CD4-positive, CD25-positive, alpha-beta regulatory T cell (primary cell): Measurements from ENCODE around the gene AMBRA1. TPM values are rescaled to one million over a fixed set of nuclear protein-coding genes. Genes with fewer than 3 reads are reported as not detected.
"Not testable (repeated sequence)": the region's sequence is repeated elsewhere in the genome, so short reads cannot be mapped to it uniquely, and the experiment has no call there.

Source experiments
- ATAC-seq, 2 donors: fragments of 150-1000 bp; cut with Tn5 transposase; one replicate each; pipeline ENCODE4 v1.10.0; 2021; ENCODE audit warnings: low read depth in 2 of 2, moderate number of reproducible peaks in 2 of 2, moderate library complexity in 1 of 2
- DNase-seq, 3 donors: peaks; one replicate each; pipeline versions ENCODE4 v3.0.0 to v3.0.0-alpha.2; 2012 to 2022; ENCODE audit warnings: mixed read lengths in 1 of 3
- H3K27ac ChIP-seq: one replicate; pipeline ENCODE4 v1.7.0; 2013; ENCODE audit warnings: mild to moderate bottlenecking, low read length; ENCODE audit not compliant: insufficient read depth, poor library complexity, severe bottlenecking
- H3K27me3 ChIP-seq: one replicate; pipeline ENCODE4 v1.7.0; 2013; ENCODE audit warnings: low read length; ENCODE audit not compliant: control insufficient read depth, insufficient read depth
- H3K36me3 ChIP-seq: one replicate; pipeline ENCODE4 v1.7.0; 2013; ENCODE audit warnings: mild to moderate bottlenecking, low read length, moderate library complexity; ENCODE audit not compliant: control insufficient read depth, insufficient read depth
- H3K4me1 ChIP-seq: 2 replicates; pipeline ENCODE4 v1.7.0; 2013; ENCODE audit warnings: mild to moderate bottlenecking, low read length; ENCODE audit not compliant: insufficient read depth, control insufficient read depth, poor library complexity, severe bottlenecking
- H3K4me3 ChIP-seq: one replicate; pipeline ENCODE4 v1.7.0; 2013; ENCODE audit warnings: low read depth, mild to moderate bottlenecking, low read length, moderate library complexity
- H3K9me3 ChIP-seq, 2 experiments: 1 replicate in 1 of 2; 2 replicates in 1 of 2; pipeline ENCODE4 v1.7.0; 2013; ENCODE audit warnings: low read length in 2 of 2, mild to moderate bottlenecking in 1 of 2, moderate library complexity in 1 of 2; ENCODE audit not compliant: control insufficient read depth in 2 of 2
- H3K27ac Mint-ChIP-seq, 3 donors: one replicate each; pipeline ENCODE4 v1.8.0; 2020 to 2022; ENCODE audit warnings: mild to moderate bottlenecking in 3 of 3, mixed read lengths in 3 of 3, moderate library complexity in 2 of 3
- H3K27me3 Mint-ChIP-seq: one replicate; pipeline ENCODE4 v1.8.0; 2022; ENCODE audit warnings: mild to moderate bottlenecking, mixed read lengths
- H3K36me3 Mint-ChIP-seq: one replicate; pipeline ENCODE4 v1.8.0; 2020; ENCODE audit warnings: mixed read lengths
- H3K4me1 Mint-ChIP-seq, 4 donors: one replicate each; pipeline ENCODE4 v1.8.0; 2020 to 2022; ENCODE audit warnings: mixed read lengths in 4 of 4, mild to moderate bottlenecking in 1 of 4
- H3K4me3 Mint-ChIP-seq, 4 donors: one replicate each; pipeline ENCODE4 v1.8.0; 2020 to 2022; ENCODE audit warnings: mild to moderate bottlenecking in 4 of 4, mixed read lengths in 4 of 4, moderate library complexity in 3 of 4
- H3K9me3 Mint-ChIP-seq, 7 donors: one replicate each; pipeline ENCODE4 v1.8.0; 2020 to 2022; ENCODE audit warnings: mixed read lengths in 7 of 7, mild to moderate bottlenecking in 3 of 7, moderate library complexity in 2 of 7
- polyA plus RNA-seq, 4 donors: library from polyadenylated mRNA; unstranded; fragments of 300-500 nt; fragmentation: Illumina TruSeq; gene quantifications; one replicate each; pipeline ENCODE4 v1.2.3, GENCODE V29; 2021
- total RNA-seq: library from RNA; stranded (reverse); gene quantifications from one replicate; pipeline ENCODE4 v1.2.3, GENCODE V29; 2022

Gene AMBRA1
- total and polyA plus RNA-seq, 5 donors from 2014 or later: 8.2 to 61.0 (median 12.3) TPM

- DNase-seq (no peak), ATAC-seq (no peak)
- no peak overlapping the region for H3K27ac Mint-ChIP-seq
- Histone ChIP-seq H3K9me3 (no peaks in the 10 kb centered on the region), H3K4me3 (no peak overlapping the region), H3K27ac (no peak overlapping the region), H3K4me1 (peaks cover 23% of the 10 kb centered on the region), H3K36me3 (peaks cover 4% of the 10 kb centered on the region), H3K27me3 (peaks cover 14% of the 10 kb centered on the region)
- peaks cover 38% of the 10 kb centered on the region for H3K27me3 Mint-ChIP-seq
- H3K9me3 Mint-ChIP-seq: peaks cover 0 to 3% (median 0%) of the 10 kb centered on the region in 7 donors
- peaks cover 0 to 17% (median 0%) of the 10 kb centered on the region in 4 donors for H3K4me1 Mint-ChIP-seq
- H3K4me3 Mint-ChIP-seq: peak overlapping the region in 2 of 4 donors; percentile 54 to 55
- peaks cover 2% of the 10 kb centered on the region for H3K36me3 Mint-ChIP-seq
These were observed 211.0 kb downstream of the AMBRA1 start for GRCh38 chr11:46382646-46383403.

GRCh38 chr11:46381819-46382645 is 211.8 kb downstream of the AMBRA1 start:
- Histone ChIP-seq H3K36me3 (peaks cover 7% of the 10 kb centered on the region), H3K4me1 (peaks cover 23% of the 10 kb centered on the region), H3K27ac (no peak overlapping the region), H3K4me3 (no peak overlapping the region), H3K9me3 (no peaks in the 10 kb centered on the region), H3K27me3 (peaks cover 10% of the 10 kb centered on the region)
- H3K36me3 Mint-ChIP-seq: peaks cover 8% of the 10 kb centered on the region
- no peak overlapping the region for H3K27ac Mint-ChIP-seq
- DNase-seq (peak in 1 of 3 donors; percentile 33), ATAC-seq (peak in 1 of 2 donors; percentile 21)
- H3K9me3 Mint-ChIP-seq: peaks cover 0 to 3% (median 0%) of the 10 kb centered on the region in 7 donors
- peaks cover 30% of the 10 kb centered on the region for H3K27me3 Mint-ChIP-seq
- H3K4me1 Mint-ChIP-seq: peaks cover 0 to 18% (median 0%) of the 10 kb centered on the region in 4 donors
- peak overlapping the region; percentile 69 to 83 (median 80) for H3K4me3 Mint-ChIP-seq

- H3K4me1 ChIP-seq: peaks cover 23% of the 10 kb centered on the region
- H3K27ac Mint-ChIP-seq: peak within 1 kb of the TSS in 2 of 3 donors; percentile 88 to 95
- ATAC-seq (peak in 1 of 2 donors; percentile 1), DNase-seq (no peak)
- peak within 1 kb of the TSS; percentile 57 for H3K27ac ChIP-seq
- H3K4me3 ChIP-seq: no peak within 1 kb of the TSS
- no peaks in the 10 kb centered on the region for H3K9me3 Mint-ChIP-seq
- no peaks in the 10 kb centered on the region for H3K9me3 ChIP-seq
- H3K36me3 Mint-ChIP-seq: peaks cover 13% of the 10 kb centered on the region
- peak within 1 kb of the TSS; percentile 70 to 92 (median 81) for H3K4me3 Mint-ChIP-seq
- peaks cover 0 to 16% (median 0%) of the 10 kb centered on the region in 4 donors for H3K4me1 Mint-ChIP-seq
- H3K27me3 ChIP-seq: peaks cover 5% of the 10 kb centered on the region
- peaks cover 13% of the 10 kb centered on the region for H3K36me3 ChIP-seq
- H3K27me3 Mint-ChIP-seq: peaks cover 24% of the 10 kb centered on the region
These were observed 212.6 kb downstream of the AMBRA1 start, which contains the start of gene MDK for GRCh38 chr11:46381048-46381818. TSS of gene MDK (plus strand) at chr11:46381669. CDS start at chr11:46382058, 389 bp downstream.

GRCh38 chr11:46380340-46381047 is 213.3 kb downstream of the AMBRA1 start:
- H3K4me1 ChIP-seq: peaks cover 23% of the 10 kb centered on the region
- ATAC-seq (peak; percentile 32 to 35), DNase-seq (peak; percentile 33 to 50 (median 39))
- Mint-ChIP-seq H3K4me3 (peak overlapping the region; percentile 70 to 92 (median 80)), H3K27ac (peak overlapping the region in 2 of 3 donors; percentile 88 to 95), H3K4me1 (peaks cover 0 to 15% (median 0%) of the 10 kb centered on the region in 4 donors), H3K36me3 (peaks cover 13% of the 10 kb centered on the region), H3K9me3 (no peaks in the 10 kb centered on the region), H3K27me3 (peaks cover 23% of the 10 kb centered on the region)
- H3K36me3 ChIP-seq: peaks cover 20% of the 10 kb centered on the region
- no peak overlapping the region for H3K4me3 ChIP-seq
- H3K27me3 ChIP-seq: peaks cover 3% of the 10 kb centered on the region
- H3K27ac ChIP-seq: peak overlapping the region; percentile 57
- H3K9me3 ChIP-seq: no peaks in the 10 kb centered on the region

- H3K27me3 Mint-ChIP-seq: peaks cover 19% of the 10 kb centered on the region
- H3K36me3 Mint-ChIP-seq: peaks cover 18% of the 10 kb centered on the region
- Histone ChIP-seq H3K4me1 (peaks cover 23% of the 10 kb centered on the region), H3K27ac (peak overlapping the region; percentile 57), H3K36me3 (peaks cover 27% of the 10 kb centered on the region)
- H3K4me1 Mint-ChIP-seq: peaks cover 0 to 15% (median 0%) of the 10 kb centered on the region in 4 donors
- DNase-seq, H3K9me3 Mint-ChIP-seq, H3K27me3 ChIP-seq, H3K4me3 ChIP-seq, ATAC-seq, H3K9me3 ChIP-seq: not testable (repeated sequence)
- H3K4me3 Mint-ChIP-seq: peak overlapping the region; percentile 43 to 70 (median 64)
- peak overlapping the region in 2 of 3 donors; percentile 15 to 69 for H3K27ac Mint-ChIP-seq
These were observed 214.1 kb downstream of the AMBRA1 start for GRCh38 chr11:46379482-46380293.

- H3K36me3 ChIP-seq: peaks cover 34% of the 10 kb centered on the region
- peak overlapping the region; percentile 59 to 75 (median 70) for H3K4me3 Mint-ChIP-seq
- H3K9me3 ChIP-seq: no peaks in the 10 kb centered on the region
- H3K4me1 Mint-ChIP-seq: peaks cover 0 to 15% (median 0%) of the 10 kb centered on the region in 4 donors
- H3K27me3 ChIP-seq: peaks cover 3% of the 10 kb centered on the region
- DNase-seq: no peak
- peak overlapping the region; percentile 23 for H3K27ac ChIP-seq
- peaks cover 23% of the 10 kb centered on the region for H3K4me1 ChIP-seq
- ATAC-seq: peak in 1 of 2 donors; percentile 5
- peaks cover 17% of the 10 kb centered on the region for H3K27me3 Mint-ChIP-seq
- H3K36me3 Mint-ChIP-seq: peaks cover 18% of the 10 kb centered on the region
- H3K9me3 Mint-ChIP-seq: no peaks in the 10 kb centered on the region
- peak overlapping the region; percentile 15 to 69 (median 43) for H3K27ac Mint-ChIP-seq
- no peak overlapping the region for H3K4me3 ChIP-seq
These were observed 214.9 kb downstream of the AMBRA1 start for GRCh38 chr11:46378811-46379481.
